GM19099 (cell line): Measurements from ENCODE around the gene RAP1GAP.

Source experiments
- POLR2A ChIP-seq: IDR thresholded peaks from 3 replicates; pipeline ENCODE4 v1.6.1; 2011; ENCODE audit warnings: low read depth; ENCODE audit not compliant: insufficient read length; ENCODE audit errors: extremely low read depth

The RAP1GAP gene

GRCh38 chr1:21560916-21561638 lies 108.1 kb downstream of the RAP1GAP start:
- TF ChIP-seq POLR2A: no peak

- no peak for TF ChIP-seq POLR2A
Observed at GRCh38 chr1:21559788-21560567, 109.2 kb downstream of the RAP1GAP start.

GRCh38 chr1:21553116-21553926 lies 115.8 kb downstream of the RAP1GAP start:
- TF ChIP-seq POLR2A: no peak

- no peak for TF ChIP-seq POLR2A
Observed at GRCh38 chr1:21552715-21553114, 116.4 kb downstream of the RAP1GAP start.

GRCh38 chr1:21550866-21551475 lies 118.2 kb downstream of the RAP1GAP start:
- no peak for TF ChIP-seq POLR2A

- no peak for TF ChIP-seq POLR2A
Observed at GRCh38 chr1:21550097-21550496, 119.1 kb downstream of the RAP1GAP start.

- no peak for TF ChIP-seq POLR2A
Observed at GRCh38 chr1:21547876-21548275, 121.3 kb downstream of the RAP1GAP start.
